ENCODE results near the gene ROGDI.

GRCh38 chr16:4763791-4764190 is 38.6 kb downstream of the ROGDI start:
- TF ChIP-seq CTCF (IDR thresholded peaks at IDR 0.05) (no peak), EZH2 (IDR thresholded peaks at IDR 0.05; ENCODE audit: borderline replicate concordance, insufficient read depth, low read depth, low read length, poor library complexity, severe bottlenecking) (no peak)
